ENCODE results near the gene MIA.
A peak's percentile ranks its signal among the peaks of the same experiment; 100 is the strongest.
"Not testable (repeated sequence)": the region's sequence is repeated elsewhere in the genome, so short reads cannot be mapped to it uniquely, and the experiment has no call there.

Gene MIA

GRCh38 chr19:40804783-40805242 lies 29.5 kb downstream of the MIA start:
- no peak for DNase-seq

- no peak for DNase-seq
These were observed 30.0 kb downstream of the MIA start for GRCh38 chr19:40805258-40805868.

DNA sequence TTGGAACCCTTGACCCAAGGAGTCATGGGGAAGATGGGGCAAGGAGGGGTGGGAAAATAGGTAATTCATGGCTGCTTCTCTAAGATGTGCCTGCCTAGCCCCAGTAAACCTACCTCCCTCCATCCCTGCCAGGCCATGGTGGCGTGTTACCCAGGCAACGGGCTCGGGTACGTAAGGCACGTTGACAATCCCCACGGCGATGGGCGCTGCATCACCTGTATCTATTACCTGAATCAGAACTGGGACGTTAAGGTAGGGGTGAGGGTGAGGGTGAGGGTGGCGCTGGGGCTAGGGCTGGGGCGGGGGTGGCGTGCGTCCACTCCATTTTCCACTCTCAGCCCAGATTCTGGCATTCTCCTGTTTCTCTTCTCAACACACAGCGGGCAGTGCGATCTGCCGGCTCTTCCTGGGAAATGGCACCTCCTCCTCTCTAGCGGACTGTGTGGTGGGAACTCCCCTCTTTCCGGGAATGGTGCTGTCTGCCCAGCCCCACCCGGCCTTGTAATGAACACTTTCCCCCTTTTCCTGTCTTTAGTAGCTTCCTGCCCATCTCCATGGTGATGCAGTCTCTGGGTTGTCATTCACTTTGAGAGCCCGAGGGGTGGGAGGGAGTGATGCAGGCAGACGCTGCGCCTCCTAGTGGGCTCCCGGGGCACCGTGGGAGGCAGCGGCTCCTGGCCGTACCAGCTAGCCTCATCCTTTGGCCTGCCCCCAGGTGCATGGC lies 31.3 kb downstream of the MIA start:
- peak; percentile 5 for DNase-seq

GRCh38 chr19:40807147-40808020 lies 32.1 kb downstream of the MIA start:
- no peak for DNase-seq

GRCh38 chr19:40808021-40808325 lies 32.7 kb downstream of the MIA start:
- DNase-seq, result no peak

DNA sequence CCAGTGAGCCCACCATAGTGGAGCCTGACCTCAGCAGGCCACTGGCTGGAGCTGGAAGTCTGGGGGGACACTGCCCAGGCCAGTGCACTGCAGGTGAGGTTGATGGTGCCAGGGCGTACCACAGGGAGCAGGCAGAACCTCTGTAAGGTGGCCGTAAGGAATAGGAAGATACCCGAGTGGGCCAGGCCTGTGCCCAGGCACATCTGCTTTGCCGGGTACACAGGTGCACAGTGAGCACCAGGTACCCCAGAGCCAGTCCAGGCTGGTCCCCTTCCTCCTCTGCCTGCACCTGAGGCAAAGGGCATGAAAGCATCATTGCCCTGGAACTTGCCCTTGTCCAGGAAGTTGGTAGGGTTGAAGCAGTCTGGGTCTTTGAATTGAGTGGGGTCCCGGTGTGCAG lies 33.2 kb downstream of the MIA start:
- no peak for DNase-seq

- DNase-seq, result no peak
These were observed 34.2 kb downstream of the MIA start for GRCh38 chr19:40809358-40810086.

- DNase-seq, result no peak
These were observed 34.8 kb downstream of the MIA start for GRCh38 chr19:40810160-40810559.

- DNase-seq, result not testable (repeated sequence)
These were observed 35.5 kb downstream of the MIA start for GRCh38 chr19:40810649-40811408.

DNA sequence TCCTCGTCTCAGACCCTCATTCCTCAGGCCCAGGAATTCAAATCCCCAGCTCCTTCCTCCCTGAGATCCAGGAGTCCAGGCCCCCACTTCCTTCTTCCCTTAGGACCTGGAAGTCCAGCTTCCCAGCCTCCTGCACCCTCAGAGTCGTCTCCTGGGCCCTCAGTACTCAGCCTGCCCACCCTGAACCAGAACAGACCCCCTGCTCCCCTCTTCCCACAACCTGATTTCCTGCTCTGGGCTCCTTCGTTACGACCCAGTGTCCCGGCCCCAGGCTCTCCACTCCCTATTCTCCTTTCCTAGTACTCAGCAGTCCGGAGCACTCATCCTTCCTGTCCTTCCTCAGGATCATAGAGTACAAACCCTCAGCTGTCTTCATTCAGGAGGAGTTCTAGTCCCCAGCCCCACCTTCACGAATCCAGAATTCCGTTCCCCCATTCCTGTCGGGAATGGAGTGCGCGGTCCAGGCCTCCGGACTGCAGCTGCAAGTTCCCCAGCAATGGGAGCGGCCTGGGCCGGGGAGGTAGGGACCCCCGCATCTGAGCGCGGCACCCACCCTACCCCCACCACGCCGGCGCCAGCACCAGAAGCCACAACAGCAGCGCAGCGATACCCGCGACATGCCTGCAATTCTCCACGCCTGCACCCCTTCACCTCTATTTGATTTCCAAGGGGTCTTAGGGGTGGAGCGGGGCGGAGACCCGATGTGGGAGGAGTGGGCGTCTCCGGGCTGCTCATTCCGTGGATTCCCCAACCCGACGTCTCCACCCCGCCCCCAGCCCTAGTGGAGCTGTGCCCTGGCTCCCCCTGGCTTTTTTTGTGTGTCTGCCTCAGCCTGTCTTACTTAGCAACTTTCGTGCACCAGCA lies 36.4 kb downstream of the MIA start:
- no peak for DNase-seq

DNA sequence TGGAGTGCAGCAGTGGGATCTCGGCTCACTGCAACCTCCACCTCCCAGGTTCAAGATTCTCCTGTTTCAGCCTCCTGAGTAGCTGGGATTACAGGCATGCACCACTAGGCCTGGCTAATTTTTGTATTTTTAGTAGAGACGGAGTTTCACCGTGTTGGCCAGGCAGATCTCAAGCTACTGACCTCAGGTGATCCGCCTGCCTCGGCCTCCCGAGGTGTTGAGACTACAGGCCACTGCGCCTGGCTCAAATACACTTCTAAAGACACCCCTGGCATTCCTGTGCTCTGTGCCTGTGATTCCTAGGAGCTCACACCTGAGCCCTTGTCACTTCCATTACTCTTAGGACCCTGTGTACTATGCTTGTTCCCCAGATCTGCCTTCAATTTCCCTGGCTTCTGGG lies 37.2 kb downstream of the MIA start:
- not testable (repeated sequence) for DNase-seq

DNA sequence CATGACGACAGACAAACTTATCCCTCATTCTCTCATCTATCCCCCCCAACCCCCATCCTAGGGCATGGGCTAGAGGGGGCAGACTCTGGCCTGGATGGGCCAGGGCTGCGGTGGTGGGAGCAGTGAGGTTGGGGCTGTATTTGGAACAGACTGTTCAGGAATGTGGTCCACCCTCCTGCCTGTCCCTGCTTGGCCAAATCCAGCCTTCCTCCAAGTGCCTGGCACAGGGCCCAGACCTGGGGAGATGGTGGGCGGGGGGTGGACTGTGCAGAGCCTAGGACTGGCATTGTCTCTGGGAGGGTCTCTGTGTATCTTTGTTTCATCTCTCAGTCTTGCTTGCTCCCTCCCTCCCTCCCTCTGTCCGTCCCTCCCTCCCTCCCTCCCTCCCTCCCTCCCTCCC lies 37.9 kb downstream of the MIA start:
- no peak for DNase-seq

GRCh38 chr19:40815223-40815622 lies 39.9 kb downstream of the MIA start:
- no peak for DNase-seq

GRCh38 chr19:40818480-40819399 lies 43.4 kb downstream of the MIA start:
- peak; percentile 7 for DNase-seq

DNA sequence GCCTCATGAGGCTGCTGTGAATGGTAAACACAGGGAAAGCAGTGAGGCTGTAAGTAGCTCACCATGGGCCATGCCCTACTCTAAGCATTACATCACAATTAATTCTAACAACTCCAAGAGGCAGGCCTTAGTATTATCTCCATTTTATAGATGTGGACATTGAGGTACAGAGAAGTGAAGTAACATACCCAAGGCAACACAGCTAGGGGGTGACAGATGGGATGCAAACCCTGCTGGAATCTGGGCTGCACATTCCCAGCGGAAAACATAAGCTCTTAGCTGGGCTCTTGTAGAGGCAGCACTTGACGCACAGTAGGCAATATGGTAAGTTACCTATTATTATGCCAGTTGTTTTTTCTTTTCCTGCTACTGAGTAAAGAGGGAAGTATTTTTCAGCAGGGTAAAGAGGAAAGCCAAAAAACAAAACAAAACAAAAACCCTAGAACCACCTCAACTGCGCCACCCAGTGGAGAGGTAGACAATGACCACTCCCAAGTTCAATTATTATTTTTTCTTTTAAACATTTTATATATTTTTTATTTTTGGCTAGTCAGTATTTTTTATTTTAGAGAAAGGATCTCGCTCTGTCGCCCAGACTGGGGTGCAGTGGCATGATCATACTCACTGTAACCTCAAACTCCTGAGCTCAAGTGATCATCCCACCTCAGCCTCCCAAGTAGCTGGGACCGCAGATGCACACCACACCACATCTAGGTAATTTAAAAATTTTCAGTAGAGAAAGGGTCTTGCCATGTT lies 44.3 kb downstream of the MIA start:
- DNase-seq, result peak; percentile 5

GRCh38 chr19:40822161-40822560 lies 46.8 kb downstream of the MIA start:
- DNase-seq, result no peak

DNA sequence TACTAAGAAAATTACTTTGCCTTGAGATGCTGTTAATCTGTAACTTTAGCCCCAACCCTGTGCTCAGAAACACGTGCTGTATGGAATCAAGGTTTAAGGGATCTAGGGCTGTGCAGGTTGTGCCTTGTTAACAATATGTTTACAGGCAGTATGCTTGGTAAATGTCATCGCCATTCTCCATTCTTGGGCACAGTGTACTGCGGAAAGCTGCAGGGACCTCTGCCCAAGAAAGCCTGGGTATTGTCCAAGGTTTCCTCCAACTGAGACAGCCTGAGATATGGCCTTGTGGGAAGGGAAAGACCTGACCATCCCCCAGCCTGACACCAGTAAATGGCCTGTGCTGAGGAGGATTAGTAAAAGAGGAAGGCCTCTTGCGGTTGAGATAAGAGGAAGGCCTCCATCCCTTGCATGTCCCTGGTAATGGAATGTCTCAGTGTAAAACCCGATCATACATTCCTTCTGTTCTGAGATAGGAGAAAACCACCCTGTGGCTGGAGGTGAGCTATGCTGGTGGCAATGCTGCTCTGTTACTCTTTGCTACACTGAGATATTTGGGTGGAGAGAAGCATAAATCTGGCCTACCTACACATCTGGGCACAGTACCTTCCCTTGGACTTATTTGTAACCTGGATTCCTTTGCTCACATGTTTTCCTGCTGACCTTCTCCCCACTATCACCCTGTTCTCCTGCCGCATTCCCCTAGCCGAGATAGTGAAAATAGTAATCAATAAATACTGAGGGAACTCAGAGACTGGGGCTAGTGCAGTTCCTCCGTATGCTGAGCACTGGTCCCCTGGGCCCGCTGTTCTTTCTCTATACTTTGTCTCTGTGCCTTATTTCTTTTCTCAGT lies 47.6 kb downstream of the MIA start:
- not testable (repeated sequence) for DNase-seq

GRCh38 chr19:40824916-40825315 lies 49.6 kb downstream of the MIA start:
- not testable (repeated sequence) for DNase-seq
